Kidney (tissue), 14 donors: ENCODE results near the gene CERS1. TPM values are rescaled to one million over a fixed set of nuclear protein-coding genes. Genes with fewer than 3 reads are reported as not detected.

Source experiments
- DNase-seq, 5 donors: peaks; one replicate each; pipeline ENCODE4 v3.0.0-alpha.2; 2013 to 2020
- FAIRE-seq: peaks from 2 replicates; lab custom pipeline; 2012; peaks lifted over from hg19 to GRCh38; lab: Jason Lieb, UNC
- H3K27ac ChIP-seq, 2 donors: one replicate each; pipeline ENCODE4 v1.7.0; 2013; ENCODE audit warnings: low read depth in 2 of 2, low read length in 2 of 2, inconsistent platforms in 1 of 2
- H3K27me3 ChIP-seq: one replicate; pipeline ENCODE4 v1.7.1; 2013; ENCODE audit warnings: low read length, inconsistent platforms; ENCODE audit not compliant: control insufficient read depth, insufficient read depth
- H3K36me3 ChIP-seq, 3 donors: one replicate each; pipeline versions ENCODE4 v1.7.0 to v1.7.1; 2013; ENCODE audit warnings: low read length in 3 of 3, control low read depth in 1 of 3, inconsistent platforms in 1 of 3; ENCODE audit not compliant: insufficient read depth in 3 of 3, control insufficient read depth in 2 of 3
- H3K4me1 ChIP-seq, 3 donors: one replicate each; pipeline versions ENCODE4 v1.7.0 to v1.7.1; 2013; ENCODE audit warnings: low read length in 3 of 3, inconsistent platforms in 1 of 3, low read depth in 1 of 3; ENCODE audit not compliant: control insufficient read depth in 2 of 3, insufficient read depth in 2 of 3
- H3K4me3 ChIP-seq, 3 donors: one replicate each; pipeline versions ENCODE4 v1.7.0 to v1.8.1; 2013; ENCODE audit warnings: low read length in 3 of 3, control low read depth in 1 of 3, inconsistent platforms in 1 of 3
- H3K9ac ChIP-seq, 3 donors: one replicate each; pipeline versions ENCODE4 v1.7.0 to v1.7.1; 2013; ENCODE audit warnings: low read length in 3 of 3, control low read depth in 1 of 3, inconsistent platforms in 1 of 3
- H3K9me3 ChIP-seq, 3 donors: one replicate each; pipeline versions ENCODE4 v1.7.0 to v1.7.1; 2013; ENCODE audit warnings: low read length in 3 of 3, control low read depth in 1 of 3, inconsistent platforms in 1 of 3; ENCODE audit not compliant: control insufficient read depth in 2 of 3, insufficient read depth in 1 of 3
- intact Hi-C: fragments of 100-400 bp; cut with DNase I; formaldehyde crosslinking; loops from one replicate; pipeline ENCODE4 v1.11.1; 2022
- polyA plus RNA-seq: library from polyadenylated mRNA; stranded (reverse); fragments of 350-450 nt; fragmentation: Illumina TruSeq; extraction: RNeasy Lipid Tissue Mini Kit (QIAGEN cat#74804); gene quantifications from one replicate; pipeline ENCODE4 v1.2.3, GENCODE V29; 2014; ENCODE audit warnings: low read depth, low replicate concordance; ENCODE audit not compliant: insufficient read depth
- total RNA-seq: library from RNA; stranded (reverse); fragmentation: NEBNext Ultra II Directional; extraction: Animal tissue kit (Norgen Biotek cat#: 25700); gene quantifications from one replicate; pipeline ENCODE4 v1.2.1, GENCODE V29; 2021
- TF ChIP-seq, protein P1 (sequence below): IDR thresholded peaks from 3 replicates; pipeline ENCODE4 v1.5.1; 2012; ENCODE audit warnings: mild to moderate bottlenecking, moderate library complexity, borderline replicate concordance; ENCODE audit not compliant: insufficient read depth; ENCODE audit errors: extremely low read depth
- donor health status: control.
- donor health status: control.
- donor health status: control.
- donor health status: control.
- donor health status: control.
- donor health status: DM: yes; HTN: yes; CAD: no.
- donor health status: Normal renal cell carcinoma (clear cell type).

The CERS1 gene
- total and polyA plus RNA-seq, 2 donors from 2014 or later = 0.50 TPM; not detected in 1

DNA sequence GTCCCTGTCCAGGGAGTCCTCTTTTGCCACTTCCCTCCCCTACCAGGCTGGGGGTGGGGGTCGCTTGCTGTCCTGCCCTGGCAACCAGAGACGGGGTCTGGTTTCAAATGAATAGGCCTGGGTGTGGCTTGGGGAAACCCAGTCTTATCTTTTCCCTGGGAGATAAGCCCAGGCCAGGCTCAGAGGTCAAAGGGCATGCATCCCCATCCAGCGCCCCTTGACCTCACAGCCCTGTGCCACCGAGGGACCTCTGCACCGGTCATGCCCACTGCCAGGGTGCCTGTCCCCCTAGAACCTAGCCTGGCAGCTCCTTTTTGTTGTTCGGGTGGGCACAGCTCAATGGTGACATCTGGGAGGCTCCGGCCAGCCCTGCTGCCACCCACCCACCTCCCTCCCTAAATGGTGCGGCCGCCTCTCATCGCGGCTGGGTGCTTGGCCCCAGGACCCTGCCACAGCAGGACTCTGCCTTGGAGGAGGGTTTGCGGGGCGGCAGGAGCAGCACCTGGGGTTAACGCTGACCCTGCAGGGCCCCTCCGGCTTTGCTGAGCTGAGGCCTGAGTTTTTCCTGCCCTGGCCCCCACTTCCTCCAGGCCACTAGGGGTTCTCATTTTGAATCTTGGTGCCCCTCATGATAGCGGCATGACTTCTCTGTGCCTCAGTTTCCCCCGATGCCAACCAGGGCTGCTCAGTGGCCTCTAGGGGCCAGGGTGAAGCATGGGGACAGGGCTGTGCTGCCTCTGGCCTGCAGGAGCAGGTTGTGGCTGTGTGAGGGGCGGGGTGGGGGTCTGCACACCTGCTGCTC lies 2.9 kb upstream of the CERS1 start:
- Histone ChIP-seq H3K27ac (no peak overlapping the region), H3K27me3 (no peaks in the 10 kb centered on the region), H3K9me3 (no peaks in the 10 kb centered on the region), H3K36me3 (peaks cover 0 to 4% (median 0%) of the 10 kb centered on the region in 3 donors), H3K4me3 (no peak overlapping the region), H3K9ac (no peak overlapping the region), H3K4me1 (no peaks in the 10 kb centered on the region)
- DNase-seq (peak in 1 of 5 donors; percentile 53), FAIRE-seq (no peak)
- intact Hi-C loops = no loop called here
- TF ChIP-seq, protein P1, sequence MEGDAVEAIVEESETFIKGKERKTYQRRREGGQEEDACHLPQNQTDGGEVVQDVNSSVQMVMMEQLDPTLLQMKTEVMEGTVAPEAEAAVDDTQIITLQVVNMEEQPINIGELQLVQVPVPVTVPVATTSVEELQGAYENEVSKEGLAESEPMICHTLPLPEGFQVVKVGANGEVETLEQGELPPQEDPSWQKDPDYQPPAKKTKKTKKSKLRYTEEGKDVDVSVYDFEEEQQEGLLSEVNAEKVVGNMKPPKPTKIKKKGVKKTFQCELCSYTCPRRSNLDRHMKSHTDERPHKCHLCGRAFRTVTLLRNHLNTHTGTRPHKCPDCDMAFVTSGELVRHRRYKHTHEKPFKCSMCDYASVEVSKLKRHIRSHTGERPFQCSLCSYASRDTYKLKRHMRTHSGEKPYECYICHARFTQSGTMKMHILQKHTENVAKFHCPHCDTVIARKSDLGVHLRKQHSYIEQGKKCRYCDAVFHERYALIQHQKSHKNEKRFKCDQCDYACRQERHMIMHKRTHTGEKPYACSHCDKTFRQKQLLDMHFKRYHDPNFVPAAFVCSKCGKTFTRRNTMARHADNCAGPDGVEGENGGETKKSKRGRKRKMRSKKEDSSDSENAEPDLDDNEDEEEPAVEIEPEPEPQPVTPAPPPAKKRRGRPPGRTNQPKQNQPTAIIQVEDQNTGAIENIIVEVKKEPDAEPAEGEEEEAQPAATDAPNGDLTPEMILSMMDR = no peak

DNA sequence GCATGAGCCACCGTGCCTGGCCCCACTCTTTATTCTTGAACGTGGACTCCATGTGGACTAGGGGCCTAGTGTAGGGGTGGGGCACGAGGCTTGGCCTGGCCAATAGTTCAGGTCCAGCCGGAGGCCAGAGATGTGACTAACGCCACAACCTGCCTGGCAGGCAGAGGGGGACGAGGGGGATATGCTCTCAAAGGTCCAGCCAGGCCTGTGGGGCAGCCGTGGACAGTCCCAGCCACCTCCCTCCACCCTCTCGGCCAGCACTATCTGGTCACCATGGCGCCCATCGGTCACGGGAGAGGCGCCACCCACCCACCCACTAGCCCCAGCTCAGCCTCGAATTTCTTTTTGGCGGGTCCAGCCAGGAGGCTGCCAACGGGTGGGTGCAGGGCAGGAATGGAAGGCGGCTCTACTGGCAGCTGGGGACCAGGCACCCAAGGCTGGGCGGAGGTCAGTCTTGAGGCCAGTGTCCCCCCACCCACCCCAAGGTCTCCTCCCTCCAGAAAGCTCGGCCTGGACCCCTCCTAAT lies 2.2 kb upstream of the CERS1 start:
- DNase-seq (peak in 1 of 5 donors; percentile 63), FAIRE-seq (no peak)
- H3K27me3 ChIP-seq = no peaks in the 10 kb centered on the region
- TF ChIP-seq, protein P1 = no peak
- peaks cover 0 to 4% (median 0%) of the 10 kb centered on the region in 3 donors for H3K36me3 ChIP-seq
- no peak overlapping the region for H3K9ac ChIP-seq
- intact Hi-C loops = no loop called here
- no peaks in the 10 kb centered on the region for H3K9me3 ChIP-seq
- no peaks in the 10 kb centered on the region for H3K4me1 ChIP-seq
- no peak overlapping the region for H3K27ac ChIP-seq
- H3K4me3 ChIP-seq = no peak overlapping the region

DNA sequence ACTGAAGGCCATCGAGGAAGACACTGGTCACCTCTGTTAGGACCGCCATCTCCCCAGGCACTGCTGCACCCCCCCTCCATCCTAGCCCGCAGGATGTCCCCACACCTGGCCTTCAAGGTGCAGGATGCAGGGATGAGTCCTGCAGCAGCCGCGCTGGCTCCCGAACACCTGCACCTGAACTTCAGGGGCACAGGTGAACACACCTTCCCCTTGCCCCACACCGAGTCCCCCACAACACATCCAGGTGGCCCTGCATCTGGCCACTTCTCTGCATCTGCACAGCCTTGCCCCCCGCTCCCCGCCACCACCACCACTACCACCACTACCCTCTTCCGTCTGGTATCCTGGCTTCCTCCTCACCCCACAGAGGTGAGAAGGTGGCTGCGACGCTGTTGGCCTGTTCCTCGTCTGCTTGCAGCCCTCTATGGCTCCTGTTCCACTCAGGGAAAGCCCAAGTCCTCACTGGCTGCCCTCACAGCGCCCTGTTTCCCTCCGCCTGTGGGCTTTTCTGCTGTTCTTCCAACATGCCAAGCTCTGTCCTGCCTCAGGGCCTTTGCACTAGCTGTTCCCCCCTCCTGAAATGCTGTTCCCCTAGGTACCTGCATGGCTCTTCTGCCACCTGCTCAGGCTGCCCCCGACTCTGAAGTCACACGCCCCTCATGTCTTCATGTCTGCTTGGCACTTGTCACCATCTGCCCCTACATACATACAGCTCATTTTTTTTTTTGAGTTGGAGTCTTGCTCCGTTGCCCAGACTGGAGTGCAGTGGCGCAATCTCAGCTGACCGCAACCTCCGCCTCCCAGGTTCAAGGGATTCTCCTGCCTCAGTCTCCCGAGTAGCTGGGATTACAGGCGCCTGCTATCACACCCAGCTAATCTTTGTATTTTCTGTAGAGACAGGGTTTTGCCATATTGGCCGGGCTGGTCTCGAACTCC lies 1.4 kb upstream of the CERS1 start:
- FAIRE-seq (no peak), DNase-seq (peak in 1 of 5 donors; percentile 51)
- no peak overlapping the region for H3K9ac ChIP-seq
- H3K4me3 ChIP-seq = no peak overlapping the region
- H3K9me3 ChIP-seq = no peaks in the 10 kb centered on the region
- intact Hi-C loops = no loop called here
- TF ChIP-seq, protein P1 = no peak
- H3K27ac ChIP-seq = no peak overlapping the region
- H3K36me3 ChIP-seq = peaks cover 0 to 3% (median 0%) of the 10 kb centered on the region in 3 donors
- H3K27me3 ChIP-seq = no peaks in the 10 kb centered on the region
- H3K4me1 ChIP-seq = no peaks in the 10 kb centered on the region
